HEK293 (cell line): ENCODE data around the gene NUFIP2.

Experiments
- CTCF ChIA-PET: fragments of 350-600 bp; formaldehyde crosslinking; extraction: SDS; loops from one replicate; lab custom pipeline; 2021; ENCODE audit warnings: antibody characterized with exemption; lab: Yijun Ruan, JAX
- POLR2A ChIA-PET: fragments of 300-600 bp; formaldehyde crosslinking; extraction: SDS; loops from one replicate; lab custom pipeline; 2020; ENCODE audit warnings: antibody characterized with exemption, inconsistent platforms; lab: Yijun Ruan, JAX
- H3K27ac ChIP-seq: fragments of 200-500 bp; sonication (Bioruptor generic); 2 replicates; pipeline ENCODE4 v1.5.1; 2014; ENCODE audit warnings: low read depth, low read length, control low read depth, inconsistent platforms; ENCODE audit errors: extremely low read depth
- H3K36me3 ChIP-seq, 2 experiments: fragments of 200-500 bp in 1 of 2; sonication (Bioruptor generic) in 1 of 2; 1 replicate in 1 of 2; 2 replicates in 1 of 2; pipeline ENCODE4 v1.5.1; 2014 to 2017; ENCODE audit warnings: inconsistent platforms in 2 of 2, low read length in 2 of 2; ENCODE audit not compliant: control insufficient read depth in 2 of 2, insufficient read depth in 1 of 2
- H3K4me1 ChIP-seq: fragments of 200-500 bp; sonication (Bioruptor generic); 2 replicates; pipeline ENCODE4 v1.5.1; 2014; ENCODE audit warnings: mild to moderate bottlenecking, low read length, inconsistent platforms; ENCODE audit not compliant: control insufficient read depth, insufficient read depth
- H3K4me3 ChIP-seq: 2 replicates; pipeline ENCODE4 v1.5.1; 2011; ENCODE audit warnings: low read depth, mild to moderate bottlenecking, control low read depth, low read length, moderate library complexity
- H3K9me3 ChIP-seq: fragments of 200-500 bp; sonication (Bioruptor generic); 2 replicates; pipeline ENCODE4 v1.5.1; 2014; ENCODE audit warnings: low read depth, low read length, inconsistent platforms; ENCODE audit not compliant: control insufficient read depth, insufficient read depth
- AEBP2 ChIP-seq: fragments of 450-650 bp; formaldehyde crosslinking; IDR thresholded peaks from 2 replicates; pipeline ENCODE4 v1.5.1; 2016; ENCODE audit warnings: missing biosample characterization, missing genetic modification characterization, borderline replicate concordance
- ATF2 ChIP-seq: fragments of 450-650 bp; formaldehyde crosslinking; IDR thresholded peaks from 2 replicates; pipeline ENCODE4 v1.5.1; 2016; ENCODE audit warnings: missing biosample characterization, missing genetic modification characterization, low read depth
- BCL6B ChIP-seq: fragments of 450-650 bp; formaldehyde crosslinking; IDR thresholded peaks from 2 replicates; pipeline ENCODE4 v1.5.1; 2017; ENCODE audit warnings: missing biosample characterization, missing genetic modification characterization
- GFI1B ChIP-seq: fragments of 450-650 bp; formaldehyde crosslinking; IDR thresholded peaks from 2 replicates; pipeline ENCODE4 v1.5.1; 2016; ENCODE audit warnings: missing biosample characterization, missing genetic modification characterization
- KLF1 ChIP-seq: fragments of 450-650 bp; formaldehyde crosslinking; IDR thresholded peaks from 2 replicates; pipeline ENCODE4 v1.5.1; 2016; ENCODE audit warnings: missing biosample characterization, missing genetic modification characterization
- KLF10 ChIP-seq: fragments of 450-650 bp; IDR thresholded peaks from 2 replicates; pipeline ENCODE4 v1.5.1; 2018; ENCODE audit warnings: missing biosample characterization, mild to moderate bottlenecking, missing genetic modification characterization
- KLF16 ChIP-seq: fragments of 450-650 bp; formaldehyde crosslinking; IDR thresholded peaks from 2 replicates; pipeline ENCODE4 v1.5.1; 2017; ENCODE audit warnings: missing biosample characterization, missing genetic modification characterization
- OVOL3 ChIP-seq: fragments of 450-650 bp; formaldehyde crosslinking; IDR thresholded peaks from 2 replicates; pipeline ENCODE4 v1.5.1; 2016; ENCODE audit warnings: missing biosample characterization, missing genetic modification characterization
- SP7 ChIP-seq: fragments of 450-650 bp; formaldehyde crosslinking; IDR thresholded peaks from 2 replicates; pipeline ENCODE4 v1.5.1; 2016; ENCODE audit warnings: missing biosample characterization, missing genetic modification characterization
- WT1 ChIP-seq: fragments of 450-650 bp; formaldehyde crosslinking; IDR thresholded peaks from 2 replicates; pipeline ENCODE4 v1.5.1; 2016; ENCODE audit warnings: missing biosample characterization, missing genetic modification characterization
- YY2 ChIP-seq: fragments of 450-650 bp; formaldehyde crosslinking; IDR thresholded peaks from 2 replicates; pipeline ENCODE4 v1.5.1; 2016; ENCODE audit warnings: missing biosample characterization, missing genetic modification characterization
- ZBTB44 ChIP-seq: fragments of 450-650 bp; IDR thresholded peaks from 2 replicates; pipeline ENCODE4 v1.5.1; 2018; ENCODE audit warnings: missing biosample characterization, mild to moderate bottlenecking, missing genetic modification characterization
- ZNF10 ChIP-seq: fragments of 450-650 bp; formaldehyde crosslinking; IDR thresholded peaks from 2 replicates; pipeline ENCODE4 v1.5.1; 2017; ENCODE audit warnings: missing biosample characterization, missing genetic modification characterization
- ZNF211 ChIP-seq: fragments of 450-650 bp; formaldehyde crosslinking; IDR thresholded peaks from 2 replicates; pipeline ENCODE4 v1.5.1; 2016; ENCODE audit warnings: low read depth, missing biosample characterization, missing genetic modification characterization
- ZNF24 ChIP-seq: fragments of 450-650 bp; formaldehyde crosslinking; IDR thresholded peaks from 2 replicates; pipeline ENCODE4 v1.5.1; 2016; ENCODE audit warnings: missing biosample characterization, missing genetic modification characterization
- ZNF266 ChIP-seq: fragments of 450-650 bp; formaldehyde crosslinking; IDR thresholded peaks from 2 replicates; pipeline ENCODE4 v1.5.1; 2016; ENCODE audit warnings: missing biosample characterization, missing genetic modification characterization, low read depth
- ZNF37A ChIP-seq: fragments of 450-650 bp; IDR thresholded peaks from 2 replicates; pipeline ENCODE4 v1.5.1; 2018; ENCODE audit warnings: missing biosample characterization, missing genetic modification characterization
- ZNF404 ChIP-seq: fragments of 450-650 bp; formaldehyde crosslinking; IDR thresholded peaks from 2 replicates; pipeline ENCODE4 v1.5.1; 2017; ENCODE audit warnings: missing biosample characterization, missing genetic modification characterization
- ZNF48 ChIP-seq: fragments of 450-650 bp; formaldehyde crosslinking; IDR thresholded peaks from 2 replicates; pipeline ENCODE4 v1.5.1; 2016; ENCODE audit warnings: missing biosample characterization, missing genetic modification characterization
- ZNF510 ChIP-seq: fragments of 450-650 bp; formaldehyde crosslinking; IDR thresholded peaks from 2 replicates; pipeline ENCODE4 v1.5.1; 2018; ENCODE audit warnings: mild to moderate bottlenecking, missing genetic modification characterization, missing biosample characterization; ENCODE audit not compliant: insufficient replicate concordance
- ZNF549 ChIP-seq: fragments of 450-650 bp; IDR thresholded peaks from 2 replicates; pipeline ENCODE4 v1.5.1; 2018; ENCODE audit warnings: missing biosample characterization, missing genetic modification characterization, mild to moderate bottlenecking, inconsistent platforms, moderate library complexity
- ZNF623 ChIP-seq: fragments of 450-650 bp; formaldehyde crosslinking; IDR thresholded peaks from 2 replicates; pipeline ENCODE4 v1.5.1; 2016; ENCODE audit warnings: missing biosample characterization, missing genetic modification characterization
- ZNF645 ChIP-seq: fragments of 450-650 bp; formaldehyde crosslinking; IDR thresholded peaks from 2 replicates; pipeline ENCODE4; 2016; ENCODE audit warnings: missing biosample characterization, missing genetic modification characterization
- ZNF677 ChIP-seq: fragments of 450-650 bp; IDR thresholded peaks from 2 replicates; pipeline ENCODE4 v1.5.0; 2018; ENCODE audit warnings: missing biosample characterization, mild to moderate bottlenecking, missing genetic modification characterization, moderate library complexity
- ZNF704 ChIP-seq: fragments of 450-650 bp; formaldehyde crosslinking; IDR thresholded peaks from 2 replicates; pipeline ENCODE4 v1.5.1; 2016; ENCODE audit warnings: missing biosample characterization, missing genetic modification characterization

Gene NUFIP2

GRCh38 chr17:29250666-29251065 lies 43.3 kb downstream of the NUFIP2 start:
- TF ChIP-seq ZNF10 (tag by site-specific recombination) (no peak), ZNF24 (tag by site-specific recombination) (no peak), ATF2 (tag by site-specific recombination) (no peak), ZNF677 (tag by site-specific recombination) (no peak), ZNF37A (tag by site-specific recombination) (no peak)
- POLR2A ChIA-PET: no interaction called here
- CTCF ChIA-PET: interaction anchor here (0.7 to 3.6 kb wide), 15 partner anchors 10 to 342 kb away, joined by 3 to 18 read pairs (median 4); no protein-coding TSS in a partner anchor
- Histone ChIP-seq H3K4me1 (no peaks in the 10 kb centered on the region; the same call in 1 of the 2 replicates), H3K36me3 (no peaks in the 10 kb centered on the region; a peak in 1 of 3 replicates), H3K27ac (no peak overlapping the region), H3K4me3 (no peak overlapping the region), H3K9me3 (no peaks in the 10 kb centered on the region)

- H3K27ac ChIP-seq: no peak overlapping the region
- no peak for TF ChIP-seq ZNF549 (tag by site-specific recombination)
- H3K9me3 ChIP-seq: no peaks in the 10 kb centered on the region
- ChIA-PET CTCF (interaction anchor here (0.6 to 2.0 kb wide), 5 partner anchors 9 to 344 kb away, joined by 3 to 6 read pairs (median 3); partner anchors contain the start of gene ANKRD13B), POLR2A (no interaction called here)
- H3K4me3 ChIP-seq: no peak overlapping the region
- no peaks in the 10 kb centered on the region for H3K36me3 ChIP-seq
- no peaks in the 10 kb centered on the region for H3K4me1 ChIP-seq
Observed at GRCh38 chr17:29248845-29249244, 45.1 kb downstream of the NUFIP2 start.

- Histone ChIP-seq H3K9me3 (no peaks in the 10 kb centered on the region), H3K4me1 (no peaks in the 10 kb centered on the region), H3K4me3 (no peak overlapping the region), H3K36me3 (no peaks in the 10 kb centered on the region), H3K27ac (no peak overlapping the region)
- ChIA-PET POLR2A (no interaction called here), CTCF (interaction anchor here (0.7 kb wide), 1 partner anchor 280 kb away, joined by 3 read pairs; no protein-coding TSS in a partner anchor)
- TF ChIP-seq ZNF645 (tag by site-specific recombination): no peak
- TF ChIP-seq BCL6B: no peak
- no peak for TF ChIP-seq SP7 (tag by site-specific recombination)
- no peak for TF ChIP-seq KLF10
- no peak for TF ChIP-seq WT1
- no peak for TF ChIP-seq YY2 (tag by site-specific recombination)
- TF ChIP-seq ZNF266 (tag by site-specific recombination): no peak
- TF ChIP-seq ZNF704 (tag by site-specific recombination): no peak
- no peak for TF ChIP-seq ZNF623 (tag by site-specific recombination)
- no peak for TF ChIP-seq KLF1 (tag by site-specific recombination)
- TF ChIP-seq KLF16 (tag by site-specific recombination): no peak
- TF ChIP-seq ZBTB44 (tag by site-specific recombination): no peak
- no peak for TF ChIP-seq OVOL3 (tag by site-specific recombination)
- TF ChIP-seq ZNF211 (tag by site-specific recombination): no peak
- TF ChIP-seq GFI1B (tag by site-specific recombination): no peak
- TF ChIP-seq ZNF404 (tag by site-specific recombination): no peak
- no peak for TF ChIP-seq ZNF510
- no peak for TF ChIP-seq AEBP2 (tag by site-specific recombination)
- TF ChIP-seq ZNF48 (tag by site-specific recombination): no peak
Observed at GRCh38 chr17:29247219-29247618, 46.7 kb downstream of the NUFIP2 start.
